HL-60/S4 treated with phorbol 12-myristate 13-acetate at 8.2 ng/mL for 4 days and 3 days (cell line): ENCODE results near the gene KIAA0753.

ENCODE experiments used
- in situ Hi-C: fragments of 300-500 bp; cut with MboI; formaldehyde crosslinking; loops from 2 replicates; pipeline ENCODE4 v1.15.0; 2022; ENCODE audit warnings: low sequenced_read_pairs

The KIAA0753 gene

GRCh38 chr17:6651354-6651918, 10.9 kb upstream of the KIAA0753 start, which contains the start of the genes C17orf100 and MED31:
TSS of gene C17orf100 (plus strand) at chr17:6651762. CDS start at chr17:6651914, 152 bp downstream.
TSS of gene MED31 (minus strand) at chr17:6651605. CDS start at chr17:6651528, 77 bp downstream.
- in situ Hi-C loops = loop anchor here (25.0 kb wide), 1 partner anchor 361 kb away; the partner anchor contains the start of genes BCL6B and RNASEK

GRCh38 chr17:6648181-6648580, 7.7 kb upstream of the KIAA0753 start:
- in situ Hi-C loops = no loop called here

GRCh38 chr17:6643451-6644125, 3.1 kb upstream of the KIAA0753 start:
- in situ Hi-C loops = no loop called here

GRCh38 chr17:6642592-6642991, 2.1 kb upstream of the KIAA0753 start:
- in situ Hi-C loops = no loop called here

GRCh38 chr17:6641247-6641863, 844 bp upstream of the KIAA0753 start:
- in situ Hi-C loops = no loop called here

- in situ Hi-C loops = no loop called here
Measured at GRCh38 chr17:6639586-6640535, 650 bp downstream of the KIAA0753 start.

- in situ Hi-C loops = no loop called here
Measured at GRCh38 chr17:6639014-6639585, 1.4 kb downstream of the KIAA0753 start.

GRCh38 chr17:6638046-6638908, 2.2 kb downstream of the KIAA0753 start:
- in situ Hi-C loops = no loop called here

GRCh38 chr17:6637458-6637840, 3.1 kb downstream of the KIAA0753 start:
- in situ Hi-C loops = no loop called here

GRCh38 chr17:6636616-6637457, 3.7 kb downstream of the KIAA0753 start:
- in situ Hi-C loops = no loop called here

GRCh38 chr17:6636105-6636504, 4.4 kb downstream of the KIAA0753 start:
- in situ Hi-C loops = no loop called here

- in situ Hi-C loops = no loop called here
Measured at GRCh38 chr17:6633263-6633662, 7.2 kb downstream of the KIAA0753 start.

GRCh38 chr17:6632530-6632929, 8.0 kb downstream of the KIAA0753 start:
- in situ Hi-C loops = no loop called here

- in situ Hi-C loops = no loop called here
Measured at GRCh38 chr17:6630390-6630789, 10.1 kb downstream of the KIAA0753 start.

GRCh38 chr17:6627019-6627418, 13.5 kb downstream of the KIAA0753 start:
- in situ Hi-C loops = no loop called here

GRCh38 chr17:6626616-6627015, 13.9 kb downstream of the KIAA0753 start:
- in situ Hi-C loops = no loop called here

GRCh38 chr17:6623941-6624340, 16.6 kb downstream of the KIAA0753 start:
- in situ Hi-C loops = no loop called here

GRCh38 chr17:6611231-6611630, 29.3 kb downstream of the KIAA0753 start:
- in situ Hi-C loops = no loop called here

- in situ Hi-C loops = no loop called here
Measured at GRCh38 chr17:6610011-6610410, 30.5 kb downstream of the KIAA0753 start.
